Common myeloid progenitor, CD34-positive (primary cell): Measurements from ENCODE around the gene ADARB2.

Experiments used
- CTCF ChIA-PET: fragments of 350-600 bp; sonication (Branson Sonifier 250); formaldehyde crosslinking; loops from one replicate; lab custom pipeline; 2021; ENCODE audit warnings: antibody characterized with exemption; lab: Charles Lee
- POLR2A ChIA-PET: fragments of 350-600 bp; sonication (Branson Sonifier 250); formaldehyde crosslinking; loops from one replicate; lab custom pipeline; 2021; ENCODE audit warnings: antibody characterized with exemption; lab: Charles Lee
- DNase-seq, 3 donors: peaks; one replicate each; pipeline versions ENCODE4 v3.0.0 to v3.0.0-alpha.2; 2013
- H3K27ac ChIP-seq, 2 experiments: 1 replicate in 1 of 2; 2 replicates in 1 of 2; pipeline ENCODE4 v1.7.0; 2013; ENCODE audit warnings: inconsistent platforms in 2 of 2, low read length in 2 of 2, mild to moderate bottlenecking in 2 of 2, low read depth in 1 of 2, moderate library complexity in 1 of 2; ENCODE audit not compliant: severe bottlenecking in 2 of 2, insufficient read depth in 1 of 2, poor library complexity in 1 of 2
- H3K27me3 ChIP-seq, 5 experiments: replicated peaks in 2 of 5; 1 replicate in 3 of 5; 2 replicates in 2 of 5; pipeline versions ENCODE4 v1.6.1 to v1.7.0; 2013; ENCODE audit warnings: low read length in 4 of 5, mild to moderate bottlenecking in 2 of 5, moderate library complexity in 2 of 5, inconsistent platforms in 1 of 5; ENCODE audit not compliant: insufficient read depth in 5 of 5, control insufficient read depth in 4 of 5
- H3K36me3 ChIP-seq, 4 experiments: 1 replicate in 2 of 4; 2 replicates in 2 of 4; pipeline versions ENCODE4 v1.6.1 to v1.7.0; 2013; ENCODE audit warnings: low read length in 3 of 4, control low read depth in 1 of 4, mild to moderate bottlenecking in 1 of 4; ENCODE audit not compliant: control insufficient read depth in 4 of 4, insufficient read depth in 4 of 4
- H3K4me1 ChIP-seq, 4 experiments: 1 replicate in 3 of 4; 2 replicates in 1 of 4; pipeline versions ENCODE4 v1.6.1 to v1.7.1; 2013; ENCODE audit warnings: low read length in 3 of 4, mild to moderate bottlenecking in 3 of 4, control low read depth in 1 of 4, inconsistent platforms in 1 of 4, moderate library complexity in 1 of 4; ENCODE audit not compliant: control insufficient read depth in 4 of 4, insufficient read depth in 4 of 4; ENCODE audit errors: control extremely low read depth in 1 of 4
- H3K4me3 ChIP-seq, 7 experiments: 1 replicate in 4 of 7; 2 replicates in 3 of 7; pipeline versions ENCODE4 v1.5.1 to v1.7.0; 2013; ENCODE audit warnings: mild to moderate bottlenecking in 7 of 7, low read length in 6 of 7, moderate library complexity in 6 of 7, inconsistent platforms in 2 of 7, low read depth in 2 of 7, control low read depth in 1 of 7; ENCODE audit not compliant: insufficient read depth in 4 of 7, control insufficient read depth in 1 of 7; ENCODE audit errors: extremely low read depth in 1 of 7
- H3K9me3 ChIP-seq, 5 experiments: 1 replicate in 4 of 5; 2 replicates in 1 of 5; pipeline versions ENCODE4 v1.6.1 to v1.7.1; 2013; ENCODE audit warnings: low read length in 4 of 5, mild to moderate bottlenecking in 2 of 5, inconsistent platforms in 1 of 5, low read depth in 1 of 5, moderate library complexity in 1 of 5; ENCODE audit not compliant: control insufficient read depth in 4 of 5, insufficient read depth in 2 of 5; ENCODE audit errors: control extremely low read depth in 1 of 5
- WGBS: methylation state at CpG from one replicate; pipeline ENCODE4 v1.1.5; 2013; ENCODE audit not compliant: insufficient coverage; 5-methylcytosine and 5-hydroxymethylcytosine counted together

Gene ADARB2

DNA sequence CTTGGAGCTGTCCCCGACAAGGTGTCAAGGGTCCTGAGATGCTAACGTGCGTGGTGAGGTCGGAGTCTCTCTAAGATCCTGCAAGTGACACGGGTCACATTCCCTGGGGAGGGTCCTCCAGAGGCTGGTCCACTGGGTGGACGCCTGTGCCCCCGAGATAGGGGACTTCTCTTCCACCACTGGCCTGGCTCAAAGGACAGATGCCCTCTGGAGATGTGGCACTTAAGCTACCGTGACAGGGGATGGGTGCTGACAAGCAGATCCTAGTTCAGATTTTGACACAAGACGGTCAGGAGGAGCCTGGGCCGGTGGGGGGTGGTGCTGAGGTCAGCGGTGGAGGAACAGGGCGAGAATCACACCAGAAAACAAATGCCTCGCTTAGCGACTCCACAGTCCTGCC, 178.0 kb downstream of the ADARB2 start:
- ChIA-PET POLR2A (no interaction called here), CTCF (no interaction called here)
- H3K4me3 ChIP-seq: no peak overlapping the region
- peaks cover 0 to 37% (median 2%) of the 10 kb centered on the region in 5 experiments for H3K27me3 ChIP-seq
- no peaks in the 10 kb centered on the region for H3K4me1 ChIP-seq
- H3K36me3 ChIP-seq: no peaks in the 10 kb centered on the region
- WGBS: 48% methylated on average over 10 of the region's 14 CpGs
- H3K9me3 ChIP-seq: no peaks in the 10 kb centered on the region
- DNase-seq: no peak
- no peak overlapping the region for H3K27ac ChIP-seq

DNA sequence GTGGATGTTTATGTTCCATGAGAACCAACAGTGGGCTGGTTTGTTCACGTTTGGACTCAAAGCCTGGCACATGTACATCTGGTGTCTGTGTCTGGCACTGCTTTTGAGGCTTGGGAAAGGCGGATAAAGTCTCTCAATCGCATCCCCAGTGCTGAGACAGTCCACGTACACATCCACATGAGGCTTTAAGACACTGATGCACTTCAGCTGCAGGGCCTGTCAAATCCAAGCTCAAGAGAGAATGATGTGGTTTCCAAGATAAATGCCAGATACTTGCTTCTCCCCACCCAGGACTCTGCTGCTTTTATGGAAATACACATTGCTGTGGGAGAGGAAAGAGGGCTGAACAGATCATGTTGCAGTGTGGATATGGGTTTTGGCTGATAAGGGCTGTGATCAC, 178.4 kb downstream of the ADARB2 start:
- H3K27ac ChIP-seq: no peak overlapping the region
- H3K36me3 ChIP-seq: no peaks in the 10 kb centered on the region
- ChIA-PET CTCF (no interaction called here), POLR2A (no interaction called here)
- H3K4me3 ChIP-seq: no peak overlapping the region
- 88% methylated on average over 3 of the region's 4 CpGs for WGBS
- no peak for DNase-seq
- no peaks in the 10 kb centered on the region for H3K4me1 ChIP-seq
- H3K27me3 ChIP-seq: peaks cover 0 to 37% (median 2%) of the 10 kb centered on the region in 5 experiments
- H3K9me3 ChIP-seq: no peaks in the 10 kb centered on the region

DNA sequence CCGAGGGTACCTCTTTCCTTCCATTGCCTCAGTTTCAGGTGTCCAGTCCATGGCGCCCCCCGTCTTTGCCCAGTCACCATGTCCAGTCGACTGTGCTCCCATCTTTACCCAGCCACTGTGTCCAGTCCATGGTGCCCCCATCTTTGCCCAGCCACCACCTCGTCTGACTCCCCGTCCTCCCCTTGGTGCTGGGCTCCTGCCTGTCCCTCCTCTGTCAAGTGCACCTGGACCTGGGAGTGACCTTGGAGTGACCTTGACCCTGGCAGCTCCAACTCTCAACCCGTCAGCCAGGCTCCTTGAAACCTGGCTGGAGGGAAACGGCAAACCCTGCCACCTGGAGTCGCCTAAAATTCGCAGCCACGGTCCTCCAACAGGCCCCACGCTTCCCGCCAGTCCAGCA, 180.2 kb downstream of the ADARB2 start:
- no peak for DNase-seq
- no peak overlapping the region for H3K4me3 ChIP-seq
- 75% methylated on average over 13 of the region's 13 CpGs for WGBS
- no peak overlapping the region for H3K27ac ChIP-seq
- CTCF ChIA-PET: no interaction called here
- H3K36me3 ChIP-seq: no peaks in the 10 kb centered on the region
- peaks cover 0 to 37% (median 2%) of the 10 kb centered on the region in 5 experiments for H3K27me3 ChIP-seq
- POLR2A ChIA-PET: no interaction called here
- no peaks in the 10 kb centered on the region for H3K4me1 ChIP-seq
- no peaks in the 10 kb centered on the region for H3K9me3 ChIP-seq

DNA sequence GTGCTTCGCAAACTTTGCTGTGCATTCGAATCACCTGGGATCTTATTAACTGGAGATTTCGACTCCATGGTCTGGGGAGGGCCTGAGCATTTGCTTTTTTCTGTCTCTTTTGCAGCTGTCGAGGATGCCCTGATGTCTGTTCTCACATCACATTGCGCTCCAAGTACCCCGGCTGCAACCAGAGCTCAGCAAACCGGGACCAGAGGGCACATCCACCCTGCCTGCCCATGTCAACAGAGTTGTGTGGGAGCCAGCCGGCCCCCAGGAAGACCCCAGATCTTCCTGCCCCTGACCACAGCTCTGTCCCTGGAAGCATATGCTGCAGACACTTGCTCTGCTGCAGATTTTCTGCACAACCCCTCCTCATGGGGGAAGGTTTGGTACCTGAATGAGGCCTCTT, 180.8 kb downstream of the ADARB2 start:
- CTCF ChIA-PET: no interaction called here
- no peak for DNase-seq
- no peaks in the 10 kb centered on the region for H3K4me1 ChIP-seq
- no peaks in the 10 kb centered on the region for H3K36me3 ChIP-seq
- no peak overlapping the region for H3K4me3 ChIP-seq
- POLR2A ChIA-PET: no interaction called here
- 90% methylated on average over 7 of the region's 8 CpGs for WGBS
- H3K27me3 ChIP-seq: peaks cover 0 to 36% (median 2%) of the 10 kb centered on the region in 5 experiments
- H3K9me3 ChIP-seq: no peaks in the 10 kb centered on the region
- no peak overlapping the region for H3K27ac ChIP-seq

DNA sequence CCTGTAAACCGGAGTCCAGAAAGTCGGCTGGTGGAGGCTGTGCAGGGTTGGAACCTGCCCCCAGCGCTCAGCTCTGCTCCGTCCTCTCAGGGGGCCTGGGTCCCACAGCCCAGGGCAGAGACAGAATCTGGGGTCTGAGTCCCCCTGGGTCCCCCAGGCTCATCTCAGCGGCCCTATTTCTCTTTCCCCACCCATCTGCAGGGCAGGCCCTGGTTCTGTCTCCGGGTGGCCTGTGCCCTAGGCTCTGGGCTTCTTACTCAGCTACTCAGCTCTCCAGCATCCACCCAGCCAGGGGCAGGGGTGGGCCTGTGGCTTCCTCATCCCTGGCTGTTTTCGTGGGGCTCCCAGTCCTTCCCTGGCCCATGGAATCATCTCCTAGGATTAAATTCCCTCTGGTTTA, 183.4 kb downstream of the ADARB2 start:
- WGBS: 89% methylated on average over 6 of the region's 7 CpGs
- Histone ChIP-seq H3K4me3 (no peak overlapping the region), H3K27me3 (peaks cover 0 to 11% (median 0%) of the 10 kb centered on the region in 5 experiments), H3K4me1 (no peaks in the 10 kb centered on the region), H3K27ac (no peak overlapping the region), H3K36me3 (no peaks in the 10 kb centered on the region), H3K9me3 (no peaks in the 10 kb centered on the region)
- POLR2A ChIA-PET: no interaction called here
- no peak for DNase-seq
- CTCF ChIA-PET: no interaction called here

DNA sequence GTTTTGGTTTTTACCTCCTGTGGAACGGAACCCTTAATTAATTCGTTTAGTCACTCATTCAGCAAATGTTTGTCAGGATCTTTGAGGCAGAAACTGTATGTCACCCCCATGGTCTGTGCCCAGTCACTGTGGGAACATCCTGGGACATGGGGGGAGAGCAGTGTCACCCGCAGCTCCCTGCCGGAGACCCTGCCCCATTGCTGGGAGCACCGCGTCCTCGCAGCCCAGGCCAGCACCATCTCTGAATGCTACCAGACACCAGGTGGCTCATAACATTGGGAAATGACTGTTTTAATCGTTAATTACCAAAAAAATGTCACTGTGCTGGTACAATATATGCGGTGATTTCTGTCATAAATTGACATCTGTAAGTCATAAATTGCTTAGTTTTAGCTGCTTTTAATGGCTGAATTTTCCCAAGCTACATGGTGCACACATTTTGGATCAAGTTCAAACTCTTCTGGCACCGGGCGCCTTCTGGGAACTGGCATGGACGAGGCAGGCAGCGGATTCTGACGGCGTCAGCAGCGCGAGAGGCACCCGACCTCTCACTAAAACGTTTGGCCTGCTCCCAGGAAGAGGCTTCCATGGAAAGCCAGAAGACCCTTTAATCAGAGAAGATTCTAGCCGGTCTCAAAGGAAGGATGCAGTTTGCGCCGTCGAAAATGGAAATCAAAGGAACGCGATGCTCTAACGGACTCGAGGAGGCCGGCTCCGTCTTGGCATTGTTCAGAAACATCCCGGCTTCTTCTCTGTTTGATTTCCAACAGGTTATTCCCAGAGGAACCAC, 184.2 kb downstream of the ADARB2 start:
- WGBS: 92% methylated on average over 28 of the region's 30 CpGs
- H3K36me3 ChIP-seq: no peaks in the 10 kb centered on the region
- POLR2A ChIA-PET: no interaction called here
- CTCF ChIA-PET: no interaction called here
- H3K27me3 ChIP-seq: peaks cover 0 to 7% (median 0%) of the 10 kb centered on the region in 5 experiments
- peaks cover 0 to 4% (median under 1%) of the 10 kb centered on the region in 5 experiments for H3K9me3 ChIP-seq
- H3K27ac ChIP-seq: no peak overlapping the region
- no peaks in the 10 kb centered on the region for H3K4me1 ChIP-seq
- no peak for DNase-seq
- H3K4me3 ChIP-seq: no peak overlapping the region

DNA sequence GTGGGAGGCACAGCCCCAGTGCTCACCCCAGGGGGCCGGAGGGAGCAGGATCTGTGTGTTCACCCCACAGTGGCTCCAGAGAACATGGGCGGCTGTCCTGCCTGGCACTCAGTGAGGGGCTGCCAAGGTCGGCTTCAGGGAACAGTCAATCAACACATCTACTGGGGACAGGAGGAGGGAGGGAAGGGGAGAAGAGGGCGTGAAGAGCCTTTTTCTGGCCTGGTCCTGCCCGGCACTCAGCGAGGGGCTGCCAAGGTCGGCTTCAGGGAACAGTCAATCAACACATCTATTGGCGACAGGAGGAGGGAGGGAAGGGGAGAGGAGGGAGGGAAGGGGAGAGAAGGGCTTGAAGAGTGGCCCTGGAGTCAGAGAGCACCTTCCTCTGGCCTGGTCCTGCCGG, 184.9 kb downstream of the ADARB2 start:
- no peaks in the 10 kb centered on the region for H3K4me1 ChIP-seq
- no peak overlapping the region for H3K27ac ChIP-seq
- DNase-seq: no peak
- POLR2A ChIA-PET: no interaction called here
- 71% methylated on average over 8 of the region's 9 CpGs for WGBS
- CTCF ChIA-PET: no interaction called here
- no peaks in the 10 kb centered on the region for H3K36me3 ChIP-seq
- peaks cover 0 to 9% (median 4%) of the 10 kb centered on the region in 5 experiments for H3K9me3 ChIP-seq
- peaks cover 0 to 7% (median 0%) of the 10 kb centered on the region in 5 experiments for H3K27me3 ChIP-seq
- H3K4me3 ChIP-seq: no peak overlapping the region
